Erythroblast (primary cell): Measurements from ENCODE around the gene SLC38A11.
A peak's percentile ranks its signal among the peaks of the same experiment; 100 is the strongest.

Source experiments
- DNase-seq, 2 experiments: peaks; one replicate each; lab custom pipeline; 2025; lab: John Stamatoyannopoulos, UW
- GATA1 ChIP-seq: IDR thresholded peaks from 2 replicates; pipeline ENCODE4 v1.6.1; 2011; ENCODE audit warnings: low read depth, mild to moderate bottlenecking, control low read depth, low read length, moderate library complexity
- POLR2A ChIP-seq: IDR thresholded peaks from 2 replicates; pipeline ENCODE4 v1.6.1; 2011; ENCODE audit warnings: mild to moderate bottlenecking, low read length

Gene SLC38A11

DNA sequence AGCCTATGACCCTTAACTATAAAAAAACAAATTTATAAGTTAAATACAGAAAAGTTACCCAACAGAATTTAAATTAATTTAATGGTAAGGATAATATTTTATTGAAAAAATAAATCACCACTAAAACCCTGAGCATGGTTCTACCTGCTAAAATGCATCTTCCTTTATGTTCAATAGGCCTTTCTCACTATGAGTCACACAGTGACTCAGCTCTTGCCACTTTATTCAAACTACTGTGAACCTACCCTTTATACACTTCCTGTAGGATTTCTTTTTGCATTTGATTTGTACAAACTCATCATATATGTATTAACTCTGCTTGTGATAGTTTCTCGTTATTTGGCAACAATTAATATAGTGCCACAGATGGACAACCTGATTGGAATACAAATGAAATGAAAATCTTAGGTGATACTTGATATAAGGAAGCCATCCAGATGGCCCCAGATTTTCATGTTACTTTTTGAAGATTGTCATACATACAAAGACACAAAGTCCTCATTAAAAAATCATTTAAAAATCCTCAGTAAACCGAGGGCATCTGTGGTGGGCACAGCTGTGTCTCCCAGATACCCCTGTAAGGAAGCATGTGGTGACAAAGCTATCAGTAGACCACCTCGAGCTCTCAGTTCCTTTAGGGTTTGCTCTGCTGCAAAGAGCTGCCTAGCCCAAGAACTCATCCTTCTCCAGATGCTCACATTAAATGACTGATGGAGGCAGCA, 58.5 kb downstream of the SLC38A11 start:
- no peak for TF ChIP-seq GATA1
- no peak for TF ChIP-seq POLR2A
- peak; percentile 53 to 76 for DNase-seq

DNA sequence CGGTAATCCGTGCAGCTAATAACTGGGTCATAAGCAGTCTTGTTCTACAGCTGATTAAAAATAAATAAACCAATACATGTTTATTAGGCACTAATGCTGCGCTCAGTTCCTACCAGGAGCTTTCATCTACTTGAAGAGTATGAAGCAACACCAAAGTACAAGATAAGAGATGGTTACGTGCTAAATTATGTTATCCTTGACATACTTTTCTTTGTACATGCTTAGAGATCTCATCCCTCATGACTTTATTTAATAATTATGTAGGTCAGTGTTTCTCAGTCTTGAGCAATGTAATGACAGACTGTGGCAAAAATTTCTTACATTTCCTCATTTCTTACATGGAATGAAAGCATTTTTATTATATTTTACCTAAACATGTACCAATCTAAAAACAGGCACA, 59.1 kb downstream of the SLC38A11 start:
- TF ChIP-seq GATA1 (no peak), POLR2A (no peak)
- no peak for DNase-seq

DNA sequence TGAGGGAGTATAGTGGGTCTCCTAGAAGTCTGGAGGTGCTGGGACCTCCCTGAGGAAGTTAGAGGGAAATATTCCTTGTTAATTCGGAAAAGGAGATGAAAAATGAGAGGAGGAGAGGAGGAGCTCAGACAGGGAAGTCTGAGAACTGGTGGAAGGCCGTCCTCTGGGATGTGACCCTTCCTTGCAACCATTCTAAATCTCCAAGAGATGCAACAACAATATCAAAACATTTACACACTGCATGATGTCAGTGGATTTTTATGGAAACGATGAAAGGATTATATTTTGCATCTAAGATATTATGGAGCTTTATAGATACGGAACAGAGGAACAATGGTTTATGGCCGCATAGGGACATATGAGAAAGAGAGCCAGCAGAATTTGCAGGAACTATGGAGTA, 63.9 kb downstream of the SLC38A11 start:
- DNase-seq = no peak
- TF ChIP-seq POLR2A (no peak), GATA1 (no peak)

DNA sequence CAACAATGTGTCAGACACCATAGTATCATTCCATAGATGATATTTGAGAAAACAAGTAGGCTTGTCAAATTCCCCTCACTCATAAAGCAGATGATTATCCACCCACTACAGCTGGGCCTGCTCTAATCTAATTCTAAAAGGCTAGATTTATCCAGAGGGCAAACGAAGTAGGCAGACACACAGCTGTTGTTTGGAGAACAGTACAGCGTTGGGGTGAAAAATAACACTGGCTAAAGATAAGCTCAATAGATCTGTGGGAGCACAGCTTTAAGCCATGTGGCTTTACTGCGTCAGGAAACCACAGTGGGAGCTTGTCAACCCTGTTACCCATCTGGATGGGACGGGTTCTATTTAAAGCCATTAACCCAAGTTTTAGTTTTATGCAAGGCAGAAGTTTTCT, 64.8 kb downstream of the SLC38A11 start:
- no peak for TF ChIP-seq POLR2A
- TF ChIP-seq GATA1 = no peak
- peak; percentile 37 to 85 for DNase-seq

DNA sequence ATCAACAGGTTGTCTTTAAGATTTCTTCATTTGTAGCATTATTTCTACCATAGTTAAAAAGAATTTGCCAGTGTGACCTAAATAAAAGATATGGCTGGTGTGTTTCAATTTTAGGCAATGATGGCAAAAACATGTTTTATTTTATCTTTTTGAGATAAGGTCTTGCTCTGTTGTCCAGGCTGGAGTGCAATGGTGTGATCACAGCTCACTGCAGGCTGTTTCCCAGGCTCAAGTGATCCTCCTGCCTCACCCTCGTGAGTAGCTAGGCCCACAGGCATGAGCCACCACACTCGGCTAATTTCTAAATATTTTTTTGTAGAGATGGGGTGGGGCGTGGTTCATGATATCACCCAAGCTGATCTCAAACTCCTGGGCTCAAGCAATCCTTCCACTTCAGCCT, 66.7 kb downstream of the SLC38A11 start:
- peak; percentile 24 to 52 for DNase-seq
- TF ChIP-seq POLR2A (no peak), GATA1 (no peak)

DNA sequence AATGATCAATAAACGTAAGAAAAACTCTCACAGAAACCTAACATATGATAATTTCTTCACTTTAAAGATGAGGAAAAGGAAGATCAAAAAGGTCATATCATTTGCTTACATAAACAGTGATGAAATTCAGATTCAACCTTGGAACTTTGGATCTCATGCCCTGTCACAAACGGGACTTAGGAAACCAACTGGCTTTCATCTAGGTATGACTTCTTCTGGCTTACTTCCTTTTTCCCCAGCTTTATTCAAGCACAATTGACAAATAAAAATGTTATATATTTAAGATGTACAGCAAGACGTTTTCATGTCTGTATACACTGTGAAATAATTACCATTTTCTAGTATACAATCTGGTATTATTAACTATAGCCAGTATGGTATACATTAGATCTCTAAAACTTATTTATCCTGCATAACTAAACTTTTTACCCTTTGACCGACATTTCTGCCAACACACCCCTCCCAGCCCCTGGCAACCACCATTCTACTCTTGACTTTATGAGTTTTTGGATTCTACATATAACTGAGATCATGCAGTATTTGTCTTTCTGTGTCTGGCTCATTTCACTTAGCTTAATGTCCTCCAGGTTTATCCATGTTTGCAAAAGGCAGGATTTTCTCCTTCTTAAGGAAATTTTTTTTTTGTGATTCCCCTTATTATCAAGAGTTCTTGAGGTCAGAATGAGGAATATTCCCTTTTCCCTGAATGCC, 67.7 kb downstream of the SLC38A11 start:
- TF ChIP-seq GATA1 (no peak), POLR2A (no peak)

DNA sequence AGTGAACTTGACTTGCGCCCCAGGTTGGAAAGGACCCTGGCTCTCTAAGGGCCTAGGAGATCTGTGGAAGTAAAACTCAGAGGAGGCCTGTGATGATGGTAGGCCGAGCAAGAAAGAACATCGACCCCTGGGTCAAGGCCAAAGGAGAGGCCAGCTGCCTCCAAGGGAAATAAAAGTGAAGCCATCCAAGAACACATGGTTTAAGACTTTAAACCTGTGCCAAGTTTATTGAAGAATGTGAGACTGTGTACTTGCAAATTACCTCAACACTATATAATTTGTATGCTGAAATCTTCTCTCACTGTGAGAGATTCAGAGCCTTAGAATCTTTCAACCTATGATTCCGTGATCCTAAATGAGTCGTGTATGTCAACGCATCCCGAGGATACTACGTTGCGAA, 73.0 kb downstream of the SLC38A11 start:
- no peak for DNase-seq

More for the DNA sequence above, 67.7 kb downstream of the SLC38A11 start:
- DNase-seq = no peak

DNA sequence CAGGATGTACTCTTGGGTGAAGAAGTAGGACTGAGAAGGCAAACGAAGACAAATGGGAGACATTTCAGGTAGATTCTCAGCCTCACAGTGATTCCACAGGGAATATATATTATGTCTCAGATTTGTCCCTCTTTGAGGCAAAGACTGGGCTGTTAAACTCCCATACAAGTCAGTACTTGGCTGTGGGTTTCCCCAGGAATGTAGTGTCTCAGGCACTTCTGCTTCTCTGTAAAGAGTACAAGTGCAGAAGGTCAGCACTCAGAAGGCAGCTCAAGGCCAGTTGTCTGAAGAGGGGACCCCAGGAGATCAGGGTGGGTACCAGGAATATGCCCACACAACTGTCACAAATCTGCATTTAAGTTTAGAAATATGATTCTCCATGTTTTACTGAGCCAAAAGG, 73.8 kb downstream of the SLC38A11 start:
- DNase-seq = no peak
- TF ChIP-seq POLR2A (no peak), GATA1 (no peak)

More for the DNA sequence above, 73.0 kb downstream of the SLC38A11 start:
- no peak for TF ChIP-seq POLR2A
- no peak for TF ChIP-seq GATA1

DNA sequence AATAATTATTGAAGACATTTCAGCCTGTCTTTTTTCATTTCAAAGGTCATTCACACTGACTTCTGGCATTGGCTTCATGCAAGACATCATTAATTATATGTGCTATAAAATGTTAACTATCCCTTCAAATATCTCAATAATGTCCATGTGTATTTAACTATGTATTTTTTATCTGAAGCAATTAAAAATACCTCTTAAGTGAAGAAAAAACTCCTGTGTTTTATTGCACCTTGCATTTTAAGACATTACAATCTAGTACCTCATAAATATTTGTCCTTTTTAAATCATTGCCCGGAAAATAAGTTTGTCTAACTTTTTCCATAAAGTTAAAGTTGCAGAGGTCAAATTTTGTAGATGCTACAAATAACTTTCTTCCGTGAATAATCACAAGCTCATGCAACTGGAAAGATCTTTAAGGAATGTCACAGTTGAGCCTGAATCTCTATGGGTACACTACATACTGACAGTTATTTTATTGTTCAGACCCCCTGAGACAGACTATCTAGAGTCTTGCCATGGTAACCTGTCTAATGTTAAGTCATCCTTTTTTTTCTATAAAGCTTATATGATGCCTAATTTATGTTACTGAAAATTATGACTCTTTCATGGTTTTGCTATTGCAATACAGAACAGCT, 75.3 kb downstream of the SLC38A11 start:
- no peak for TF ChIP-seq POLR2A
- no peak for TF ChIP-seq GATA1

DNA sequence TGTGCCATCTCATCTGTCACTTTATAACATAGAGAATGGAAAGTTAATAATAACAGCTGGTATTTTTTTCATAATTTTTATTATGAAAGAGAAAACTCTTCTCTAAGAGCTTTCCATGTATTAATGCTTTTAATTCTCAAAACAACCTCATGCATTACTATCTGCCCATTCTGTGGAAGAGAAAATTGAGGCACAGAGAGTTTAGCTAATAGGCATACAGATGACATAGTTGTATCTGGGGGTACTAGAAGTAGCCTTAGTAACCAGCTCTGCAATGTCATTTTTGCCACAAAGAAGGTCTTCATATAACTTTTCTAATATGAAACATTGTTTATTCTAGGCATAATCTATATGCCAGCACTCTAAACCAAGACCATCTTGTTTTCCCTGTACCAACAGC, 77.4 kb downstream of the SLC38A11 start:
- DNase-seq = no peak
- TF ChIP-seq POLR2A (no peak), GATA1 (no peak)

More for the DNA sequence above, 75.3 kb downstream of the SLC38A11 start:
- DNase-seq = no peak

DNA sequence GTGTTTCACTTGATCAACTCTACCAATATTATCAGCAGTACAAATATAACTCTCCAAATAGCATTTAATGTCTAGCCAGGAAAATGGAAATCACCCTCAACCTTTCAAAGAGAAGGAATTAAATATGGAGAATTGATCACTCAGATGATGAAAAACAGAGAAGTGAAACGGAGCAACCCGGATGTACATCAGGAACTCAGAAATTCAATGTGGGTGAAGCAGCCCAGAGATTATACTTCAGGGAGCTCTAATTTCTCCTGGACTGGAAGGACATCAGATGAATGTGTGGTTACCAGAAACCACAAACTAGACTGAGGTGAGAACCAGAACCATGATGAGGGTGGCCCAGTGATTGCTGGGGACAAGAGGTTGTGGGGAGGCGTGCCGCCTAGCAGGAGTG, 78.2 kb downstream of the SLC38A11 start:
- DNase-seq = no peak
- no peak for TF ChIP-seq POLR2A
- TF ChIP-seq GATA1 = no peak

DNA sequence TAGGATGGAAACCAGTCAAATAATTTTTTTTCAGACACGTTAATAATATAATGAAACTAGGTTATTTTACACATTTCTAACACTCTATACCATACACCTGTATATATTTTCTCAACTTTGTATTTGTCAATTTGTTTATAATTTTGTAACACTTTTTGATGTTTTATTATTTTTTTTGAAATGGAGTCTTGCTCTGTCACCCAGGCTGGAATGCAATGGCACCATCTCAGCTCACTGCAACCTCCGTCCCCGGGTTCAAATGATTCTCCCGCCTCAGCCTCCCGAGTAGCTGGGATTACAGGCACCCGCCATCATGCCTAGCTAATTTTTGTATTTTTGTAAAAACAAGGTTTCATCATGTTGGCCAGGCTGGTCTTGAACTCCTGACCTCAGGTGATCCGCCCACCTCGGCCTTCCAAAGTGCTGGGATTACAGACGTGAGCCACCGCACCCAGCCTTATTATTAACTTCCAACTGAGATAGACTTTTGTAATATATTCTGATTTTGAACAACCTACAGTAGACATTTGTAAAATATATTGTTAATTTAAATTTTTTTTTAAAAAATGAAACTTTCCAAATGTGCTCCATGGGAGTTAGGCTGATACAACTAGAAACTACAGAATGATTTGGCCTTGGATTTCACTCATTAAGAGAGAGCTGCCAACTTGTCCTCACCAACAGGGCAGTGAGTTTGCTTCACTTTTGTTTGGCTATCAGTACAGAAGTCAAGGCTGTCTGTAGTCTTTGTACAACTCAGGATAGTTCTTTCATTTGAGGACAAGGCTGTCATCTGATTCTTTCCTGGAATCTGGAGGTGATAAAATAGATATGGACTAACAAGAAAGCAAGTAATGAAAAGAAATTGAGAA, 79.8 kb downstream of the SLC38A11 start:
- no peak for DNase-seq
- no peak for TF ChIP-seq POLR2A
- TF ChIP-seq GATA1 = no peak
